Central memory CD8-positive, alpha-beta T cell (primary cell): ENCODE measurements around the gene FASLG.
A peak's percentile ranks its signal among the peaks of the same experiment; 100 is the strongest.
"Not testable (repeated sequence)": the region's sequence is repeated elsewhere in the genome, so short reads cannot be mapped to it uniquely, and the experiment has no call there.

ENCODE experiments used
- ATAC-seq: fragments of 150-1000 bp; cut with Tn5 transposase; replicated peaks from 2 replicates; pipeline ENCODE4 v1.10.0; 2022; ENCODE audit warnings: mild to moderate bottlenecking, moderate FRiP score, moderate number of reproducible peaks; ENCODE audit not compliant: poor library complexity, severe bottlenecking; ENCODE audit errors: extremely low read depth
- DNase-seq, 2 donors: peaks; one replicate each; pipeline ENCODE4 v3.0.0; 2021; ENCODE audit warnings: low spot score in 2 of 2
- H3K27ac Mint-ChIP-seq: one replicate; pipeline ENCODE4 v1.8.0; 2022; ENCODE audit warnings: low read depth, mild to moderate bottlenecking, moderate library complexity, mixed read lengths
- H3K27me3 Mint-ChIP-seq: one replicate; pipeline ENCODE4 v1.8.0; 2022; ENCODE audit warnings: mixed read lengths
- H3K36me3 Mint-ChIP-seq: one replicate; pipeline ENCODE4 v1.8.0; 2022; ENCODE audit warnings: mild to moderate bottlenecking, moderate library complexity, mixed read lengths; ENCODE audit not compliant: insufficient read depth
- H3K4me1 Mint-ChIP-seq: one replicate; pipeline ENCODE4 v1.8.0; 2022; ENCODE audit warnings: mixed read lengths
- H3K4me3 Mint-ChIP-seq: one replicate; pipeline ENCODE4 v1.8.0; 2022; ENCODE audit warnings: mild to moderate bottlenecking, moderate library complexity, mixed read lengths
- H3K9me3 Mint-ChIP-seq: one replicate; pipeline ENCODE4 v1.8.0; 2022; ENCODE audit warnings: mixed read lengths

The FASLG gene

GRCh38 chr1:172658871-172659453 is at the start of gene FASLG:
Gene FASLG, plus strand, starts transcription at chr1:172659103. Its CDS starts 99 bp downstream, at chr1:172659202.
- H3K27me3 Mint-ChIP-seq = no peaks in the 10 kb centered on the region
- H3K4me1 Mint-ChIP-seq = peaks cover 62% of the 10 kb centered on the region
- peak in 1 of 2 donors; percentile 33 for DNase-seq
- peak within 1 kb of the TSS; percentile 95 for H3K4me3 Mint-ChIP-seq
- H3K9me3 Mint-ChIP-seq = no peaks in the 10 kb centered on the region
- peak within 1 kb of the TSS; percentile 95 for H3K27ac Mint-ChIP-seq
- peak; percentile 50 for ATAC-seq
- H3K36me3 Mint-ChIP-seq = peaks cover 20% of the 10 kb centered on the region

- Mint-ChIP-seq H3K4me1 (peaks cover 9% of the 10 kb centered on the region), H3K9me3 (no peaks in the 10 kb centered on the region), H3K4me3 (no peak overlapping the region), H3K27ac (no peak overlapping the region), H3K27me3 (no peaks in the 10 kb centered on the region), H3K36me3 (peaks cover 25% of the 10 kb centered on the region)
- no peak for DNase-seq
- no peak for ATAC-seq
Measured at GRCh38 chr1:172609528-172609927, 49.4 kb upstream of the FASLG start.

GRCh38 chr1:172612478-172612877 is 46.4 kb upstream of the FASLG start:
- Mint-ChIP-seq H3K9me3 (no peaks in the 10 kb centered on the region), H3K27me3 (no peaks in the 10 kb centered on the region), H3K27ac (no peak overlapping the region), H3K4me1 (peaks cover 9% of the 10 kb centered on the region), H3K4me3 (no peak overlapping the region), H3K36me3 (peaks cover 18% of the 10 kb centered on the region)
- DNase-seq (no peak), ATAC-seq (no peak)

- no peak for ATAC-seq
- Mint-ChIP-seq H3K36me3 (peaks cover 16% of the 10 kb centered on the region), H3K27ac (no peak overlapping the region), H3K4me3 (no peak overlapping the region), H3K27me3 (no peaks in the 10 kb centered on the region), H3K9me3 (no peaks in the 10 kb centered on the region), H3K4me1 (peaks cover 9% of the 10 kb centered on the region)
- DNase-seq = no peak
Measured at GRCh38 chr1:172613294-172613693, 45.6 kb upstream of the FASLG start.

GRCh38 chr1:172616195-172616594 is 42.7 kb upstream of the FASLG start:
- Mint-ChIP-seq H3K9me3 (peaks cover 10% of the 10 kb centered on the region), H3K36me3 (peaks cover 4% of the 10 kb centered on the region), H3K4me3 (no peak overlapping the region), H3K27me3 (no peaks in the 10 kb centered on the region), H3K4me1 (peaks cover 5% of the 10 kb centered on the region), H3K27ac (no peak overlapping the region)
- DNase-seq (no peak), ATAC-seq (no peak)

- ATAC-seq (no peak), DNase-seq (no peak)
- Mint-ChIP-seq H3K4me3 (no peak overlapping the region), H3K4me1 (peaks cover 5% of the 10 kb centered on the region), H3K27me3 (no peaks in the 10 kb centered on the region), H3K36me3 (peaks cover 4% of the 10 kb centered on the region), H3K27ac (no peak overlapping the region), H3K9me3 (peaks cover 15% of the 10 kb centered on the region)
Measured at GRCh38 chr1:172616636-172617035, 42.3 kb upstream of the FASLG start.

GRCh38 chr1:172620603-172621002 is 38.3 kb upstream of the FASLG start:
- not testable (repeated sequence) for ATAC-seq, H3K27ac Mint-ChIP-seq, H3K4me3 Mint-ChIP-seq, DNase-seq, H3K4me1 Mint-ChIP-seq, H3K36me3 Mint-ChIP-seq, H3K27me3 Mint-ChIP-seq
- peaks cover 15% of the 10 kb centered on the region for H3K9me3 Mint-ChIP-seq

GRCh38 chr1:172622541-172622940 is 36.4 kb upstream of the FASLG start:
- Mint-ChIP-seq H3K27ac (no peak overlapping the region), H3K9me3 (peaks cover 15% of the 10 kb centered on the region)
- ATAC-seq = no peak

GRCh38 chr1:172623748-172624147 is 35.2 kb upstream of the FASLG start:
- H3K9me3 Mint-ChIP-seq = peaks cover 15% of the 10 kb centered on the region
- no peak for DNase-seq
- H3K27me3 Mint-ChIP-seq = no peaks in the 10 kb centered on the region
- H3K36me3 Mint-ChIP-seq = peaks cover 2% of the 10 kb centered on the region
- H3K4me1 Mint-ChIP-seq = peaks cover 21% of the 10 kb centered on the region
- H3K27ac Mint-ChIP-seq = no peak overlapping the region
- no peak overlapping the region for H3K4me3 Mint-ChIP-seq
- no peak for ATAC-seq

More at GRCh38 chr1:172622541-172622940, 36.4 kb upstream of the FASLG start:
- Mint-ChIP-seq H3K36me3 (peaks cover 2% of the 10 kb centered on the region), H3K4me1 (peaks cover 14% of the 10 kb centered on the region), H3K27me3 (no peaks in the 10 kb centered on the region), H3K4me3 (no peak overlapping the region)
- DNase-seq = no peak

- no peaks in the 10 kb centered on the region for H3K9me3 Mint-ChIP-seq
- no peak for DNase-seq
- H3K36me3 Mint-ChIP-seq = no peaks in the 10 kb centered on the region
- ATAC-seq = no peak
- H3K27me3 Mint-ChIP-seq = no peaks in the 10 kb centered on the region
- H3K4me3 Mint-ChIP-seq = no peak overlapping the region
- H3K4me1 Mint-ChIP-seq = peaks cover 16% of the 10 kb centered on the region
- no peak overlapping the region for H3K27ac Mint-ChIP-seq
Measured at GRCh38 chr1:172626845-172627244, 32.1 kb upstream of the FASLG start.

- no peak overlapping the region for H3K27ac Mint-ChIP-seq
Measured at GRCh38 chr1:172627702-172628101, 31.2 kb upstream of the FASLG start.

GRCh38 chr1:172628401-172628800 is 30.5 kb upstream of the FASLG start:
- no peak overlapping the region for H3K4me3 Mint-ChIP-seq
- H3K27ac Mint-ChIP-seq = no peak overlapping the region
- H3K4me1 Mint-ChIP-seq = peaks cover 16% of the 10 kb centered on the region
- H3K36me3 Mint-ChIP-seq = no peaks in the 10 kb centered on the region
- no peaks in the 10 kb centered on the region for H3K9me3 Mint-ChIP-seq
- DNase-seq (no peak), ATAC-seq (no peak)
- H3K27me3 Mint-ChIP-seq = no peaks in the 10 kb centered on the region

More at GRCh38 chr1:172627702-172628101, 31.2 kb upstream of the FASLG start:
- peak; percentile 78 for ATAC-seq
- peaks cover 16% of the 10 kb centered on the region for H3K4me1 Mint-ChIP-seq
- H3K4me3 Mint-ChIP-seq = peak overlapping the region; percentile 55
- H3K9me3 Mint-ChIP-seq = no peaks in the 10 kb centered on the region
- H3K27me3 Mint-ChIP-seq = no peaks in the 10 kb centered on the region
- no peak for DNase-seq
- no peaks in the 10 kb centered on the region for H3K36me3 Mint-ChIP-seq

- Mint-ChIP-seq H3K4me1 (peaks cover 16% of the 10 kb centered on the region), H3K27me3 (no peaks in the 10 kb centered on the region), H3K36me3 (no peaks in the 10 kb centered on the region), H3K4me3 (no peak overlapping the region), H3K27ac (no peak overlapping the region), H3K9me3 (no peaks in the 10 kb centered on the region)
- DNase-seq = no peak
- ATAC-seq = no peak
Measured at GRCh38 chr1:172629170-172629569, 29.7 kb upstream of the FASLG start.
